Measurements from ENCODE around the gene C14orf180.
"Not testable (repeated sequence)": the region's sequence is repeated elsewhere in the genome, so short reads cannot be mapped to it uniquely, and the experiment has no call there.

C14orf180 gene

GRCh38 chr14:104579939-104580338 is 375 bp downstream of the C14orf180 start:
- not testable (repeated sequence) for DNase-seq

- DNase-seq = no peak
Observed at GRCh38 chr14:104580961-104581360, 1.4 kb downstream of the C14orf180 start.

DNA sequence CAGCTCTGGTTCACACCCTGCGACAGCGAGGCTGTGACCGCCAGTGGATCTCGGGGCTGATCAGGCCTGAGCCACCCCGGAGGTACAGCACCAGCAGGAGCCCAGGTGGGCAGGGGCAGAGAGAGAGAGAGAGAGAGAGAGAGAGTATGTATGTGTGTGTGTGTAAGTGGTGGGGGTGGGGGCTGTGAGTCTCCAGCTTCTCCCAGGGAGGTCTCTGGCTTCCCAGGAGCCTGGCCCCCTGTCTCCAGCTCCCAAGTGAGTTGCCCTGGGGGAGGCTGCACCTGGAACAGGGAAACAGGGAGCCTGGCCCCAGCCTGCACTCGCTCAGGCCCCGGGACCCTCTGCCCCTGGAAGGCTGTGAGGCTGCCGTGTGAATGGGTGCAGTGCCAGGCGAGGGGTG is 2.0 kb downstream of the C14orf180 start:
- no peak for DNase-seq

GRCh38 chr14:104582005-104582404 is 2.4 kb downstream of the C14orf180 start:
- no peak for DNase-seq

DNA sequence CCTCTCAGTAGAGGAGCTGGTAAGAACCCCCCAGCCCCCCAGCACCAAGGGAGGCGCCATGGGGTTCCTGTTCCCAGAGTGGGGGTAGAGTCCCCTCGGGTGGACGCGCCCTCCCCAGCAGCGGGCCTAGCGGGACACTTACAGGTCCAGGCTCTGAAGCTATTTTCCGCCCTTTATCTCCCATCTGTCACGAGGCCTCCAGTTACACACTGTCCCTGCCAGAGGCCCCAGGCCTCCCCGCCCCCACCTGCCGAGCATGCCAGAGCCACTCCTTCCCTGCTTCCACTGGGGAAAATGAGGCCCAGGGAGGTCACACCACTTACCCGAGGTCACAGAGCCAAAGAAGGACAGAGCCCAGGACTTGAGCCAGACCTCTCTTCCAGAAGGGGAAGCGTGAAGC is 3.1 kb downstream of the C14orf180 start:
- DNase-seq = no peak

DNA sequence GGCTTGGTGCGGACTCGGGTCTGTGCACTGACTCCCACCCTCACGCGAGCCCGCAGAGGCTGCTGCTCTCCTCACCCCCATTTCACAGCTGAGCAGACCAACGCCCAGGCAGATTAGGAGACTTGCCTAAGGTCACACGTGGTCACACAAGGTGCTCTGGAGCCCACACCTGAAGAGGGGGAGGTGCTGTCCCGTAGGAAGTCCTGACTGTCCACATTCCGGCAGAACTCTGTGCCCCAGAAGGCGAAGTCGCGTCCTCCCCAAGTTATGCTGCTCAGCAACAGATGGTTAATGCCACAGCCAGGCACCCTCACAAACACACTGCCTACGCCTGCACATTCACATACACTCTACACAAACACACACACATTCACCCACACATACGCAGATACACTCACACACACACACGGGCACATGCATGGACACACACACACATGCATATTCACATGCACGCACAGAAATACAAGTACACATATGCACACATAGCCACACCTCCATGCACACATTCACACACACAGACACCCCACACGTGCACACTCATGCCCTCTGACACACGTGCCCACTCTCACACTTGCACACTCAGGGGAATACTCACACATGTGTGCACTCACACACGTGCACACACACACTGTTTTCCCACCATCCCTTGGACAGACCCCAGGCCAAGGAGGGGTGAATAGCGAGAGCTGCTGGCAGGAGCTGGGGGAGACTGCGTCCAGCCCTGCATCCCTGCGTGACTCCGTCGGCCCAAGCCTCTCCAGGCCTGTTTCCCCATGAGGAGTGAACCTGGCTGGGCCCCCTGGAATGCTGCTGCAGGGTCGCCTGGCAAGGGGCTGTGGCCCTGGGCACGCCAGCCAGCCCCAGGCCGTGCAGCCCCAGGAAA is 4.1 kb downstream of the C14orf180 start:
- DNase-seq = no peak

- no peak for DNase-seq
Observed at GRCh38 chr14:104584557-104584956, 5.0 kb downstream of the C14orf180 start.

- no peak for DNase-seq
Observed at GRCh38 chr14:104585966-104586697, 6.6 kb downstream of the C14orf180 start.

GRCh38 chr14:104586832-104587620 is 7.5 kb downstream of the C14orf180 start:
- DNase-seq = no peak

DNA sequence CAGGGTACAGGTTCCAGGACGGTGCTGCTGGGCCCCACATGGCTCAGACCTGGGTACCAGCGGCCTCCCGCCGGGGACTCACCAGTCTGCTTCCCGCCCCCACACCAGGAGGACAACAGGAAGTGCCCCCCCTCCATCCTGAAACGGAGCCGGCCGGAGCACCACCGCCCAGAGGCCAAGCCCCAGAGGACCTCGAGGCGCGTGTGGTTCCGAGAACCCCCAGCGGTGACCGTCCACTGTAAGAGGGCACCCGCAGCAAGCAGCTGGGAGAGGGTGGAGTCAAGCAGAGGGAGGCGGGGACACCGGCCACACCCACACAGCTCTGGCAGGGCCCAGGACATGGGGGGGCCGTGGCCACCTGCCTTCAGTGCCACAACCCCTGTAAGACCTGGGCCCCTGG is 8.1 kb downstream of the C14orf180 start:
- no peak for DNase-seq

DNA sequence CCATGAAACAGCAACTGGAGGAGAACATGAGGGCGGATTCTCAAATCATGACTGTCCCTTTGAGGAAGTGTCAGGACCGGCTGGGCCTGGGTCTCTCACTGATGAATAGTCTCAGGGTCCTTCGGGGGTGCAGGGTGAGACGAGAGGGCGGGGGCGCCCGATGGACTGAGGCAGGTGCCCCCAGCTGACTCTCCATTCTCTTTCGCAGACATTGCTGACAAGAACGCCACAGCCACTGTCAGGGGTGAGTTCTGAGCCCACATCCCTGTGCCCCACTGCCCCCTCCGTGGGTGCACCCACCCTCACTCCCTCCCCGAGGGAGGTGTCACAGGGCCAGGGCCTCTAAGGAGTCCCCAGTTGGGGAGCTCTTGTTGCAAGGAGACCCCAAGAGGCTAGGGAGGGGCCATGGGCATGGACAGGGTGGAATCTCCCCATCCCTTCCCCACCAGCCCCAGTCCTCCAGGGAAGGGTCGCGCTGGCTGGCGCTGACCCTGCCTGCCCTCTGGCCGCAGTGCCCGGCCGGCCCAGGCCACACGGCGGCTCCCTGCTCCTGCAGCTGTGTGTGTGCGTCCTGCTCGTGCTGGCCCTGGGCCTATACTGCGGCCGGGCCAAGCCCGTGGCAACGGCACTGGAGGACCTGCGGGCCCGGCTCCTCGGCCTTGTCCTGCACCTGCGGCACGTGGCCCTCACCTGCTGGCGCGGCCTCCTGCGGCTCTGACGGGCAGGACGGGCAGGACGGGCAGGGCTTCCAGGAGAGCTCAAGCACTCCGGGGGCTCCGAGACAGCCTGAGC is 8.7 kb downstream of the C14orf180 start:
- no peak for DNase-seq

- no peak for DNase-seq
Observed at GRCh38 chr14:104589338-104590195, 10.0 kb downstream of the C14orf180 start.

DNA sequence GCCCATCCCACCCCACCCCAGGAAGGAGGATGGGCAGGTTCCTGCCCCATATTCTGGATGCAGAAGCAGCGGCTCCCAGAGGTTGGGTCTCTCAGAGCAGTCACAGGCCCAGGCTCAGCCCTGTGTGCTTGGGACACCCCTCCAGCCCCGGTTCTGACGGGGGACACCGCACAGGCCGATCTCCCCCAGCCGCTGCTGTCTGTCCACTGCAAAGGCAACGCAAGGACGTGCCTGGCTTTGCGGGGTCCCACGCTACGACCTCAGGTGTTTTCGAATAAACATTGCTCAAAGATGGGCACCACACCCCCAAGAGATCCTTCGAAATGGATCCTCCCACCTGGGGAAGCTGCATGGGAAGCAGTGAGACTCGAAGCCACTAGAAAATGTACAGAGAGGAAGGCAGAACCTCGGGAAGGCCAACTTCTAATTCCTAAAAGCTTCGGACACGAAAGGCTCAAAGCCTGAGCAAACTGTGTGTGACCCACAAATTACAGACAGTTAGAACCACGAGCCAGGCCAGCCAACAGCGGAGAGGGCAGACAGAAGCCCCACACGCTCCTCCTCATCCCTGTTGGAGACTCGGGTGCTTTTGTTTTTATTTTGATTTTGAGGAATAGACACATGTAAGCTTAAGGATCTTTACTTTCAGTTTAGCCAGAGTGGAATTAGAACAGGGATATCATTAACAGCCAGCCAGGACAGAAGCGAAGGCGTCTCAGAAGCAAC is 10.8 kb downstream of the C14orf180 start:
- no peak for DNase-seq

DNA sequence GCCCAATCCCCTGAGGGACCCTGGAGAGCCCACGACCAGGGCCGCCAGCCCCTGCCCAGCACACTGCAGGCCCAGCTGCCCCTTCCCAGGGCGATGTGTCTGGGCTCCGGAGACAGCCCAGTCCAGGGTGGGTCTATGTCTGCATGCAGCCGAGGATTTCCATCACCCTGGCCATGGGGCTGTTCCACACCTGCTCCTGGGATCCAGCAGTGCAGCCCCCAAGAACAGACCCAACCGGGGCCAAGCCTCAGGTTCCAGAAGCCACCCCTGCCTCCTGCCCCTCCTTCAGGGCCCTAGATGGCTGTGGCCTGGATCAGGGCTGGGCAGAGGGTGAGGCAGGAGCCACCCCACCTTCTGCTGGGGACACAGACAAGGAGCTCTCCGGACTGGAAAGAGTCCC is 11.5 kb downstream of the C14orf180 start:
- no peak for DNase-seq

DNA sequence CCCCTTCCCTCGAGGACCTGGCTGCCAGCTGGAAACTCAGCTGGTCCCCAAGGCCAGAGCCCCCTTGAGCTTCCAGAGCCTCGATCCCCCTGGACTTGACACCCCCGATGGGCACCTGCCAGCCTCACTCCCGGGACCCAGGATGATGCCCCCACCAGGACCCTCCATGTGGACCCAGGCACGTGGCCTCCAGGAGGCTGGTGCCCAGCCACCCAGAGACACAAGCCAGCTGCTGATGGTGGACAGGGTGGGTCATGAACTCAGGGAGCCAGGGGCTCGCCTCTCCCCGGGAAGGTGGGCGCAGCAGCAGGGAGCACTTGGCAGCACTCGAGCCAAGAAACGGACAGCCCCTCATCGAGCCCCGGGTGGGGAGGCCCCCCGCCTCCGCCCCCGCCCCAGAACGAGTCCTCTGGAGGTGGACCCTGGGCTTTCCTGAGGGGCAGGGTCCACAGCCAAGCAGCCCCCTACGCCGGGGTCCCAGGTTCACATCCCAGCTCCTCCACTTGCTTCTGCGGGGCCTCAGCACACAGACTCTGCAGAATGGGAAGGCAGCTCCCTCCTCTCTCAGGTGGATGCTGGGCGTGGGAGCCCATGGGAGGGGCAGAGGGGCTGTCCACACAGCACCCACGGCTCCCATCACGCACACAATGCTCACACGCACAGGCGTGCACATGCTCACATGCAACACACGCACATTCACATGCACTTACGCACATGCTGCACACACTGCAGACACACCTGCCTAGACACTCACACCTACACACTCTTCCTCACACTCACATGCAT is 12.1 kb downstream of the C14orf180 start:
- DNase-seq = no peak

- no peak for DNase-seq
Observed at GRCh38 chr14:104592292-104592672, 12.7 kb downstream of the C14orf180 start.

GRCh38 chr14:104592785-104593184 is 13.2 kb downstream of the C14orf180 start:
- no peak for DNase-seq

DNA sequence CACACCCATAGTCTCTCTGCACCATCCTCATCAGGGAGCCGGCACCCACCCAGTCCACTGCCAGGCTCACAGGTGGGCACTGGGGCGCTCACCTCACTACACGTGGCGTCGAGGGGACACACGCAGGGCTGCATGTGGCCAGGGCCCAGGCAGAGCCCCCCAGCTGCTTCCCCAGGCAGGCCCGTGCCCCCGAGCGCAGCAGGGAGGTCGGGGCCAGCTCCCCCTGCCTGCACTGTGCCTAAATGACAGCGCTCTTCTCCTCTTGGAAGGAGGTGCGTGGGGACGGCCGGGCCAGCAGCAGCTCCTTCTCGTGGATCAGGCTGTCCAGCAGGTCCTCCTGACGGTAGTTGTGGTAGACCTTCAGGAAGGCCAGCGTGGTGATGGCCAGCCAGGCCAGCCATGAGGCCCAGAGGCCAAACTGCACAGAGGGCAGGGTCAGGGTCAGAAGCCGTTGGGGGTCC is 13.7 kb downstream of the C14orf180 start:
- no peak for DNase-seq

DNA sequence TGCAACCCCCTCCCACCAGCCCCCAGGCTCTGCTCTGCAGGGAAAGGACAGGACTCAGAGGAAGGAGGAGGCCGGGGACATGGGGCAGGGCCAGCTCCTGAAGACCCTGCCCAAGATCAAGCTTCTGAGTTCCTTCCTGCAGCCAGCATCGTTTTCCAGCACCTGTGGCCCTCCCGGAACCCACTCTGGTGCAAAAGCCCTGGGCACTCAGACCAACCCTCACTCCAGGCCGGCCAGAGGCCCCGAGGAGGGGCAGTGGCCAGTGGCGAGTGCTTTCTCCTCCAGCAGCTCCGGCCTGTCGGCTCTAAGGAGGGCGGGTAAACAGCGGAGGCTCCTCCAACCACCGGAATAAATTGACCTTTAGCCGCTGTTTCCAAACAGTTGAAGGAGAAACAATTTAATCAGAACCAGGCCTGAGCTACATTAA is 14.2 kb downstream of the C14orf180 start:
- DNase-seq = no peak
